NCI-H146 treated with DMSO at 0.1 percent for 48 hours (cell line): ENCODE data around the gene SSH2.
"Not testable (repeated sequence)": the region's sequence is repeated elsewhere in the genome, so short reads cannot be mapped to it uniquely, and the experiment has no call there.

Experiments used
- DNase-seq: peaks from one replicate; lab custom pipeline; 2025; ENCODE audit not compliant: unreplicated experiment; lab: John Stamatoyannopoulos, UW

SSH2 gene

DNA sequence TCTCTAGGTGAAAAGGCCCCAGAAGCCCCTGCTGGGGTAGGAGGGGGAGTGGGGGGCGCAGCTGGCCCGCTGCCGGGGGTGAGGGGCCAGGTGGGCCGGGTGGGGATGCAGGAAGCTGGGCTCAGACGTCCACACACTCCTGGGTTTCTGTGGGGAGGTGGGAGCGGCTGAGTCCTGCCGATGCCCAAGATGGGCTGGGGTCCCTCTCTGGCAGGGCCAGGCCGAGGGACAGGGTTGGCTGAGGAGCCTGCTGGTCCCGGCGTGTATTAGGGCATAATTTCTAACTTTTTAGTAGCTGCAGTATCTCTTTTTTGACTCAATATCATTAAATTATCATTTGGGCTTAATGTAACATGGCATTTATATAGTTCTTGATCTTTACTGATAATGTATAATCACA lies 185.9 kb downstream of the SSH2 start:
- DNase-seq: no peak

DNA sequence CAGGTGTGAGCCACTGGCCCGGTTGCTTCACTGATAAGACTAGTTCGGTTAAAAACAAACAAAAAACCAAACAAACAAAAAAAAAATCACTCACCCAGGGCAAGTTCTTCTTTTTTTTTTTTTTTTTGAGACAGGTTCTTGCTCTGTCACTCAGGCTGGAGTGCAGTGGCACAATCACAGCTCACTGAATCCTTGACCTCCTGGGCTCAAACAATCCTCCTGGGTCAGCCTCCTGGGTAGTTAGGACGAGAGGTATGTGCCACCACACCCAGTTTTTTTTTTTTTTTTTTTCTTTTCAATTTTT lies 187.9 kb downstream of the SSH2 start:
- DNase-seq: no peak

- DNase-seq: no peak
Measured at GRCh38 chr17:29740017-29740416, 190.0 kb downstream of the SSH2 start.

- DNase-seq: no peak
Measured at GRCh38 chr17:29734640-29735039, 195.4 kb downstream of the SSH2 start.

DNA sequence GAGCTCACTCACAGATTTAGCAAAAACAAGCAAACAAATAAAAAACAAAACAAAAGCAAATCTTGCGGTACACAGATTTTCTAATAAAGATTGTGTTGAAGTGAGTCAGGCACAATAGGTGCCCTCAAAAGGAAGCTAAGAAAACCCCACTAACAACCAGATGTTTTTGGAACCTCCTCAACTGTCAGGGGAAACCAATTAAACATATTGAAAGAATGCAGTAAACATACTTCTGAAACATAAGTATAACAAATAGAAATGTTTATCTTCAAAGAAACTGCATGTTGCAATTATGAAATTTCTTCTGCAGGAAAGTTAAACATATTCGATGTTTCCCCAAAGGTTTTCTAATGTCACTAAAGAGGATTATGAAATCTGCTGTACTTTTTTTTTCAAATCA lies 196.9 kb downstream of the SSH2 start:
- no peak for DNase-seq

- DNase-seq: no peak
Measured at GRCh38 chr17:29732613-29733012, 197.4 kb downstream of the SSH2 start.

- DNase-seq: no peak
Measured at GRCh38 chr17:29732209-29732608, 197.8 kb downstream of the SSH2 start.

GRCh38 chr17:29731589-29731929 lies 198.5 kb downstream of the SSH2 start:
- DNase-seq: no peak

DNA sequence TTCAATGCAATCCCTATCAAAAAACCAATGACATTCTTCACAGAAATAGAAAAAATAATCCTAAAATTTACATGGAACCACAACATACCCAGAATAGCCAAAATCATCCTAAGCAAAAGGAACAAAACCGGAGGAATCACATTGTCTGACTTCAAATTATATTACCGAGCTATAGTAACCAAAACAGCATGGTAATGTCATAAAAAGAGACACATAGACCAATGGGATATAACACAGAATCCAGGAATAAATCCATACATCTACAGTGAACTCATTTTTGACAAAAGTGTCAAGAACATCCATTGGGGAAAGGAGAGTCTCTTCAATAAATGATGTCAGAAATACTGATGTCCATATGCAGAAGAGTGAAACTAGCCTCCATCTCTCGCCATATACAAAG lies 201.5 kb downstream of the SSH2 start:
- DNase-seq: no peak

DNA sequence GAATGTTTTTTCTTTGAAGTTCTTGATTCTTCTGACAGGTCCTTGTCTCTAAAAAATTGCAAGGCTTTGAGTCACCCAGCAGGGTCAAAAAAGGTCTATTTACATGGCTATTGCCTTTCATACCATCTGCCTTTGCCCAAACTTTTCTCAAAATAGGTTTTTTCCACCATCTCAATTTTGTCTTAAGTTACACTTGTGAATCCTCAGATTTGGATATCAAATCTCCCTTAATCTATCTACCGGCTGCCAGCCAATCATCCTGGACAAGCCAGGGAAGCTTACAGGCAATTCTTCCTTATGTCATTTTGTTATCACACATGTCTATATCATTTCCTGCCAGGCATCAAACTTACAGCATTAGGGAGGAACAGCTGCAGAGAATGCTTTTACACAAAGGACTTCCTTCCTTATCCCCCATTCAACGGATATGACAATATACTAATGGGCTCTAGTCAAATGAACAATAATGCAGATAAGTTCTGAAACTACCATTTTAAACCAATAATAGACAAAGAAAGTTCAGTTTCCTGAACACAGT lies 203.2 kb downstream of the SSH2 start:
- peak; percentile 22 for DNase-seq

- not testable (repeated sequence) for DNase-seq
Measured at GRCh38 chr17:29725408-29725807, 204.6 kb downstream of the SSH2 start.

DNA sequence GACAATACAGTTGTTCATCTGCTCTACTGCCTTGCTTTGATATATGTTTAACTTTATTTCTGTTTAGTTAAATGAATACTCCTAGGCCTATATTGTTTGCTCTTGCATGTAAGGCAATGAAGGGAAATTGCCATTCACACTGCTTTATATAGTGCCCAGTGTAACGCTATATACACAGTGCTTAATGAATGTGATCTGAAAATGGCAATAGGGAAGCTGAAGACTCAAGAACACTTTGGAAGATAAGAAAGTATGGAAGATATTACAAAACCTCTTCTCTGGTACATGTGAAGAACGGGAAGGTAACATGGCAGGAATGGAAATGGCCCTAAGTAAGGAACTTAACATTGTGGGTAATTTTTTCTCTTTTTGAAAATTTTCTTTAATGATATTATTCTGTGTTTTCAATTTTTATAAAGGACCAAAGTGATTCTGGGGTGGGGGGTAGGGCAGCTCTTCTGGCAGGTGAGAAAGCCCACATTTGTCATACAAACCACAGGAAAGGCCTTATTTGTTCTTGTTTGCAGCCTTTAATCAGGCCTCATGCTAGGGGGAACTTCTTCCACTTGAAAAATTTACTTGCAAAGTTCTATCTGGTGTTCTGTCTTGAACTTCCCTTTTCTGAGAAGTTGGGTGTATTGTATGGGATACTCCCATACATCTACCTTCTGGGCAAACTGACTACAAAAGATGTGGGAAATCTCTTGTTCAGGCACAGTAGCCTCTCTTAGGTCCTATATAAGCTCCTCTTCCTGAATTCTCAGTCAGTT lies 206.6 kb downstream of the SSH2 start:
- DNase-seq: no peak

DNA sequence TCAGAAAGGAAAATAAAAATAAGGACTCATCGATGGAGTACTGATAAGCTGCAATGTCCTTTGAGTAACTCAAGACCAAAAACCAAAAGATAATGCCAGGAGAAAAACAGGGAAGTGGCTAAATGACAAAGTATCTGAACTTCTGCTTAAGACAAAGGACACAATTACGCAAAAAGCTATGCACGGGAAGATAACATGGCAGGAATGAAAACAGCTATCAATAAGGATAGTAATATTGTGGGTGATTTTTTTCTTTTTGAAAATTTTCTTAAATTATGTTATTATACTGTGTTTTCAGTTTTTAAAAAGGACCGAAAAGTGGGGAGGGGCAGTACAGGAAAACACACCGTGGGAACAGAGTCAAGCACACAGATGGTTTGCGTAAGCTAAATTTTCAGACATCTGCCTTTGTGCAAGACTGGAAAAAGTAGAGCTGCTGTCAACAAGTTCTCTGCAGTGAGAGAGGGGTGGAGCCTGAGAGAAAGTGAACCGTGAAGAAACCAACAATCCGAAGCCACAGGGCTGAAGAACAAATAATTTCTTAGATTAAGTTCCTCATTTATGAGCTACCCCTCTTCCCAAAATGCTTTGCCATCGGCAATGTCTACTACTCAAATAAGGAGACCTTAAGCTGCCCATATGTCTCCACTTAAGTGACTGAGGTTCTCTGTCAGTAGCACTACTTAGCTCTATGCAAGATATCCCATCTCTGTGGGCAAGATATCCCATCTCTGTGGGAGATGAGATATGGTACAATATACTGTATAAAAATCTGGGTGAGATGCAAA lies 207.4 kb downstream of the SSH2 start:
- DNase-seq: no peak

DNA sequence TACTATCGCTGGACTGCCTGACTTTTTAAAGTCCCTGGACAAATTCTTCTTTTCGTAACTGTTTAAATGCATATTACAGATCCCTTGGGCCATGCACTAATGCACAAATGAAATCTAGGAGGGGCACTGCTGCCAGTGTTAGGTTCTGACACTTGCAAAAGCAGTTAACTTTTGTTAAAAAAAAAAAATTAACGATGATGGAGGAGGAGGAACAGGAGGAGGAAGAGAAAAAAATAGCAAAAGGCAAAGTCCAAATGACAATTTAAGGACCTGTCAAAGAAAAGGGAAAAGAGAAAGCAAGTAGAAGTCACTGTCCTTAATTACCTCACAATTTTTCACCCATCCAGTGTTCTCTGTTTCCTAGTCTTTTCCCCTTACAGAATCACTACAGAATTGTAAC lies 209.5 kb downstream of the SSH2 start:
- DNase-seq: no peak

DNA sequence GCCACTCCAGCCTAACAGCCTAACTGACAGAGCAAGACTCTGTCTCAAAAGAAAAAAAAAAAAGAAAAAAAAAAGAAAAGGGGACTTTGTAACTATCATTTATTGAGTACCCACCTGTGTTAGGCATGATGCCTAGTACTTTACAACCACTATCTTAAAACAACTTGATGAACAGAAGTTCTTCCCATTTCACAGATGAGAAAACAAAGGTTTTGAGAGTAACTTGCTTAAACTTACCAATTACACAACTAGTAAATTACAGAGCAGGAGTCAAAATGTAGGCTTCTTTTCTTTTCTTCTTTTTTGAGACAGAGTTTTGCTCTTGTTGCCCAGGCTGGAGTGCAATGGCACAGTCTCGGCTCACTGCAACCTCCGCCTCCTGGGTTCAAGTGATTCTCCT lies 210.6 kb downstream of the SSH2 start:
- DNase-seq: no peak

DNA sequence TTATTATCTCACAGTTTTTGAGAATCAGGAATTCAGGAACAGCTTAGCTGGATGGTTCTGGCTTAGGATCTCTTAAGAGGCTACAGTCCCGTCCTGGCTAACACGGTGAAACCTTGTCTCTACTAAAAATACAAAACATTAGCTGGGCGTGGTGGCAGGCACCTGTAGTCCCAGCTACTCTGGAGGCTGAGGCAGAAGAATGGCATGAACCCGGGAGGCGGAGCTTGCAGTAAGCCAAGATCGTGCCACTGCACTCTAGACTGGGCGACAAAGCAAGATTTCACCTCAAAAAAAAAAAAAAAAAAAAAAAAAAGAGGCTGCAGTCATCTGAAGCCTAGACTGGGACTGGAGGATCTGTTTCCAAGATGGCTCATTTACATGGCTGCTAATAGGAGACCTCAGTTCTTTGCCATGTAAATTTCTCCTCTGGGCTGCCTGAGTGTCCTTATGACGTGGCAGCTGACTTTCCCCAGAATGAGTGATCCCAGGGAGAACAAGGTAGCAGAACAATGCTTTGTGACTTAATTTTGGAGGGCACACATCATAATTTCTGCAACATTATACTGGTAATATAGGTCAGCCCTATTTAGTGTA lies 211.5 kb downstream of the SSH2 start:
- DNase-seq: no peak

- DNase-seq: no peak
Measured at GRCh38 chr17:29717817-29718216, 212.2 kb downstream of the SSH2 start.

GRCh38 chr17:29716566-29716965 lies 213.5 kb downstream of the SSH2 start:
- DNase-seq: no peak

DNA sequence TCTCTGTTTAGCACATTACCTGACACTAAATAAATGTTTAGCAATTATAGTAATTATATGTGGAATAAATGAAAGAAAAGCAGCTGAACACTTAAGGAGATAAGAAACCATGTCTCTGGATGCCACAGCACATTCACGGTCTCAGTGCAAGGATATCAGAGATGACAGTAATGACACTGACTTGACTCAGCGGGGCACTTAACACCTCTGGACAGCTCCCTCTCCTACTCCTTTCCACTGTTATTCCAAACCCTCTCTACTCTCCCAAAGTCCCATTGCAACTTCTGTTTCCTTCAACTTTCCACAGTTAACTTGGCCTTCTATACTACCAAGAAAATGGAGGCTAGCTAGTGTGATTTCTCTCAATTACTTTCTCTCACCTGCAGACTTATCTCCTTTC lies 214.3 kb downstream of the SSH2 start:
- DNase-seq: no peak

- DNase-seq: no peak
Measured at GRCh38 chr17:29714146-29714545, 215.9 kb downstream of the SSH2 start.

DNA sequence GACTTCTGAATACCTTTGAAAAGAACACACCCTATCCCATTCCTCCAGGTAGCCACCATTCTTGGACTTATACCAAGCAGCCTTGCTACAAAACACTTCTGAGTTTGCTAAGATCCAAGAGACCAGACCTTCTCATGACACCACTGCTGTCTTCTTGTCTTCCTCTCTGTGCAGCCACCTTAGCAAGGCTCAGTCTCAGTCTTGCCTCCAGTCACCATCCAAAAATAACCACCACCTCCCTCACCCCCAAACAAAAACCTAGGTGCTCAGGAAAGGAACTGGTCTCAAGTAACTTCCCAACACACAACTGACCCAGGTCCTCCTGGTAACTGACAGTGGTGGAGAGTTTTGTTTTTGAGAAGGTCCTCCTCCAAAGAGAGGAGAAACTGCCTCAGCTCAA lies 216.4 kb downstream of the SSH2 start:
- no peak for DNase-seq
